ENCODE data around the gene CHRNB2.
A peak's percentile ranks its signal among the peaks of the same experiment; 100 is the strongest.

The CHRNB2 gene

DNA sequence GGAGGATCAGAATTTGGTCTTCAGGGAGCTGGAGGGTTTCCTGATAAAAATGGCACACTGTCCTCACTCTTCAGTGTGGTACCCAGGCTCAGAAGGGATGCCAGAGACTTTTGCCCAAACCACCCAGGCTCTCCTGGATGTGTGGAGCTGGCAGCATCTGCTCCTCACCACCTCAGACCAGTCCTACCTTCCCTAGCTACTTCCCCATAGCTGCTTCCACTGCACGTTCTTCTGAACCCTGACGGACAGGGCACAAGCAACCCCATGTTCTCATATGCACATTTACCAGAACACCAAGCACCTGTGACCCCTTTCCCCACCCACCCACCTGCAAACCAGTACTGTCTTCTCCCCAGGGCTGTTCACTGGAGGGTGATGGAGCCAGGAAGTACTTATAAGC lies 35.7 kb downstream of the CHRNB2 start (continued):
- TF ChIP-seq, protein P1, sequence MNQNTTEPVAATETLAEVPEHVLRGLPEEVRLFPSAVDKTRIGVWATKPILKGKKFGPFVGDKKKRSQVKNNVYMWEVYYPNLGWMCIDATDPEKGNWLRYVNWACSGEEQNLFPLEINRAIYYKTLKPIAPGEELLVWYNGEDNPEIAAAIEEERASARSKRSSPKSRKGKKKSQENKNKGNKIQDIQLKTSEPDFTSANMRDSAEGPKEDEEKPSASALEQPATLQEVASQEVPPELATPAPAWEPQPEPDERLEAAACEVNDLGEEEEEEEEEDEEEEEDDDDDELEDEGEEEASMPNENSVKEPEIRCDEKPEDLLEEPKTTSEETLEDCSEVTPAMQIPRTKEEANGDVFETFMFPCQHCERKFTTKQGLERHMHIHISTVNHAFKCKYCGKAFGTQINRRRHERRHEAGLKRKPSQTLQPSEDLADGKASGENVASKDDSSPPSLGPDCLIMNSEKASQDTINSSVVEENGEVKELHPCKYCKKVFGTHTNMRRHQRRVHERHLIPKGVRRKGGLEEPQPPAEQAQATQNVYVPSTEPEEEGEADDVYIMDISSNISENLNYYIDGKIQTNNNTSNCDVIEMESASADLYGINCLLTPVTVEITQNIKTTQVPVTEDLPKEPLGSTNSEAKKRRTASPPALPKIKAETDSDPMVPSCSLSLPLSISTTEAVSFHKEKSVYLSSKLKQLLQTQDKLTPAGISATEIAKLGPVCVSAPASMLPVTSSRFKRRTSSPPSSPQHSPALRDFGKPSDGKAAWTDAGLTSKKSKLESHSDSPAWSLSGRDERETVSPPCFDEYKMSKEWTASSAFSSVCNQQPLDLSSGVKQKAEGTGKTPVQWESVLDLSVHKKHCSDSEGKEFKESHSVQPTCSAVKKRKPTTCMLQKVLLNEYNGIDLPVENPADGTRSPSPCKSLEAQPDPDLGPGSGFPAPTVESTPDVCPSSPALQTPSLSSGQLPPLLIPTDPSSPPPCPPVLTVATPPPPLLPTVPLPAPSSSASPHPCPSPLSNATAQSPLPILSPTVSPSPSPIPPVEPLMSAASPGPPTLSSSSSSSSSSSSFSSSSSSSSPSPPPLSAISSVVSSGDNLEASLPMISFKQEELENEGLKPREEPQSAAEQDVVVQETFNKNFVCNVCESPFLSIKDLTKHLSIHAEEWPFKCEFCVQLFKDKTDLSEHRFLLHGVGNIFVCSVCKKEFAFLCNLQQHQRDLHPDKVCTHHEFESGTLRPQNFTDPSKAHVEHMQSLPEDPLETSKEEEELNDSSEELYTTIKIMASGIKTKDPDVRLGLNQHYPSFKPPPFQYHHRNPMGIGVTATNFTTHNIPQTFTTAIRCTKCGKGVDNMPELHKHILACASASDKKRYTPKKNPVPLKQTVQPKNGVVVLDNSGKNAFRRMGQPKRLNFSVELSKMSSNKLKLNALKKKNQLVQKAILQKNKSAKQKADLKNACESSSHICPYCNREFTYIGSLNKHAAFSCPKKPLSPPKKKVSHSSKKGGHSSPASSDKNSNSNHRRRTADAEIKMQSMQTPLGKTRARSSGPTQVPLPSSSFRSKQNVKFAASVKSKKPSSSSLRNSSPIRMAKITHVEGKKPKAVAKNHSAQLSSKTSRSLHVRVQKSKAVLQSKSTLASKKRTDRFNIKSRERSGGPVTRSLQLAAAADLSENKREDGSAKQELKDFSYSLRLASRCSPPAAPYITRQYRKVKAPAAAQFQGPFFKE (tag by site-specific recombination; IDR thresholded peaks at IDR 0.05; ENCODE audit: borderline replicate concordance) = no peak
- TF ChIP-seq, protein P2, sequence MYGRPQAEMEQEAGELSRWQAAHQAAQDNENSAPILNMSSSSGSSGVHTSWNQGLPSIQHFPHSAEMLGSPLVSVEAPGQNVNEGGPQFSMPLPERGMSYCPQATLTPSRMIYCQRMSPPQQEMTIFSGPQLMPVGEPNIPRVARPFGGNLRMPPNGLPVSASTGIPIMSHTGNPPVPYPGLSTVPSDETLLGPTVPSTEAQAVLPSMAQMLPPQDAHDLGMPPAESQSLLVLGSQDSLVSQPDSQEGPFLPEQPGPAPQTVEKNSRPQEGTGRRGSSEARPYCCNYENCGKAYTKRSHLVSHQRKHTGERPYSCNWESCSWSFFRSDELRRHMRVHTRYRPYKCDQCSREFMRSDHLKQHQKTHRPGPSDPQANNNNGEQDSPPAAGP (tag by site-specific recombination; IDR thresholded peaks at IDR 0.05) = no peak
- TF ChIP-seq ZNF16 (tag by site-specific recombination; IDR thresholded peaks at IDR 0.05; ENCODE audit: low read depth) = no peak
- TF ChIP-seq ZNF416 (tag by site-specific recombination; IDR thresholded peaks at IDR 0.05) = no peak
- TF ChIP-seq ZNF302 (tag by site-specific recombination; IDR thresholded peaks at IDR 0.05; ENCODE audit: low read depth) = no peak
- TF ChIP-seq ZNF138 (tag by site-specific recombination; IDR thresholded peaks at IDR 0.05; ENCODE audit: borderline replicate concordance) = no peak
- no peak for TF ChIP-seq ZNF837 (tag by site-specific recombination; IDR thresholded peaks at IDR 0.05)

DNA sequence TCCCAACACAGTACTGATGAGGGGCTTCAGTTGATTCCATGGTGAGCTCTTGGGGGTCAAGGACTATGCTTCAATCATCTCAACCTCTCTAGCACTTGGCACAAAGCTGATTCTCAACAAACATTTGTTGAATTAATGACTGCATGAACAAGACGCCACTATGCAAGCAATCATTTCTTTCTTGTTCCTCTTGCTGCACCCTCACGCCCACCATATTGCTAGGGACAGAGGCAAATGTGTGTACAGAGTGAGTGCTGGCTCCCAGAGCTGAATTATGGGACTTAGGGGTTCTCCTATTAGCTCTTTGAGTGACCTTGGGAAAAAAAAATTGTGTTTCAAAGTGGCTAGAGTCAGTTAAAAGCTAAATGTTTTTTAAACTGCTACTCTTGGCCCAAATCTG lies 38.0 kb downstream of the CHRNB2 start:
- POLR2A ChIA-PET = interaction anchor here (0.8 kb wide), 1 partner anchor 10 kb away, joined by 3 read pairs; no protein-coding TSS in a partner anchor
- CTCF ChIA-PET = no interaction called here
- H3K27ac ChIP-seq (ENCODE audit: extremely low read depth, low read depth, low read length) = no peak overlapping the region

DNA sequence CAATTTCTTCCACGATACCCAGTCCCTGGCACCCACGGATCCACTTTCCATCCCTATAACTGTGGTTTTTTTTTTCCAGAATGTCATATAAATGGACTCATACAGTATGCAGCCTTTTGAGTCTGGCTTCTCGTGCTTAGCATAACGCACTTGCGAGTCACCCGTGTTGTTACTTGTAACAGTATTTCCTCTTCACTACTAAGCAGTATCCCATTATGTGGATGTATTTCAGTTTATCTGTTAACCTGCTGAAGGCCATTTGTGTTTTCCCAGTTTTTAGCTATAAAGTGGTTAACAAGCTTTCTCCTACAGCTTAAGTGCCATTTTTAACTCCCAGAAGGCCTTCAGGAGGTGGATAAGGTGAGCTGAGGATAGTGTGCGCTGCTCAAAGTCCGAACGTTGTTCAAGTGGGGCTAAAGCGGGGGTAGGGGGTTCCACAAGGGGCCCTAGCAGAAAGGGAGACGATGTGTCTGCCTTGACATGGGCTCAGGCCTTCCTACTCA lies 39.6 kb downstream of the CHRNB2 start:
- Histone ChIP-seq H3K4me1 (ENCODE audit: control insufficient read depth, insufficient read depth, low read length) (peaks cover 18% of the 10 kb centered on the region; the same call in 1 of the 2 replicates), H3K36me3 (ENCODE audit: control insufficient read depth in 2 of 2, insufficient read depth in 1 of 2, low read length in 2 of 2) (peaks cover 0 to 22% of the 10 kb centered on the region in 2 experiments; a peak in 1 of 3 replicates), H3K4me3 (ENCODE audit: low read depth, low read length) (peak overlapping the region; percentile 58), H3K27ac (ENCODE audit: extremely low read depth, low read depth, low read length) (peak overlapping the region; percentile 93), H3K9me3 (ENCODE audit: control insufficient read depth, insufficient read depth, low read depth, low read length) (no peaks in the 10 kb centered on the region)
- ChIA-PET CTCF (interaction anchor here (0.6 to 1.3 kb wide), 6 partner anchors 12 to 1074 kb away, joined by 3 to 4 read pairs (median 3); partner anchors contain the start of gene AQP10), POLR2A (interaction anchor here (0.9 kb wide), 1 partner anchor 33 kb away, joined by 3 read pairs; no protein-coding TSS in a partner anchor)
- 0 out of 2 replicates have a peak, but pooled peaks have one; percentile 19 for TF ChIP-seq FEZF1 (tag by site-specific recombination; IDR thresholded peaks at IDR 0.05)
- TF ChIP-seq ZNF621 (tag by site-specific recombination; IDR thresholded peaks at IDR 0.05) = no peak
- TF ChIP-seq, protein P3, sequence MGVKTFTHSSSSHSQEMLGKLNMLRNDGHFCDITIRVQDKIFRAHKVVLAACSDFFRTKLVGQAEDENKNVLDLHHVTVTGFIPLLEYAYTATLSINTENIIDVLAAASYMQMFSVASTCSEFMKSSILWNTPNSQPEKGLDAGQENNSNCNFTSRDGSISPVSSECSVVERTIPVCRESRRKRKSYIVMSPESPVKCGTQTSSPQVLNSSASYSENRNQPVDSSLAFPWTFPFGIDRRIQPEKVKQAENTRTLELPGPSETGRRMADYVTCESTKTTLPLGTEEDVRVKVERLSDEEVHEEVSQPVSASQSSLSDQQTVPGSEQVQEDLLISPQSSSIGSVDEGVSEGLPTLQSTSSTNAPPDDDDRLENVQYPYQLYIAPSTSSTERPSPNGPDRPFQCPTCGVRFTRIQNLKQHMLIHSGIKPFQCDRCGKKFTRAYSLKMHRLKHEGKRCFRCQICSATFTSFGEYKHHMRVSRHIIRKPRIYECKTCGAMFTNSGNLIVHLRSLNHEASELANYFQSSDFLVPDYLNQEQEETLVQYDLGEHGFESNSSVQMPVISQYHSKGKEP (tag by site-specific recombination; IDR thresholded peaks at IDR 0.05) = no peak
- TF ChIP-seq ZBTB21 (tag by site-specific recombination; IDR thresholded peaks at IDR 0.05) = no peak
- peak; percentile 33; the same call in 1 of the 2 replicates for TF ChIP-seq TRIM28 (IDR thresholded peaks at IDR 0.05; ENCODE audit: borderline replicate concordance, low read length)
- TF ChIP-seq ZNF146 (tag by site-specific recombination; IDR thresholded peaks at IDR 0.05) = peak; percentile 2; the same call in 1 of the 2 replicates
- TF ChIP-seq ZNF747 (tag by site-specific recombination; IDR thresholded peaks at IDR 0.05) = no peak
- no peak for TF ChIP-seq BCL11B (tag by site-specific recombination; IDR thresholded peaks at IDR 0.05; ENCODE audit: low read depth)
- no peak for TF ChIP-seq ZNF514 (tag by site-specific recombination; IDR thresholded peaks at IDR 0.05)
- no peak for TF ChIP-seq ZNF776 (tag by site-specific recombination; IDR thresholded peaks at IDR 0.05; ENCODE audit: borderline replicate concordance)
- TF ChIP-seq, protein P4, sequence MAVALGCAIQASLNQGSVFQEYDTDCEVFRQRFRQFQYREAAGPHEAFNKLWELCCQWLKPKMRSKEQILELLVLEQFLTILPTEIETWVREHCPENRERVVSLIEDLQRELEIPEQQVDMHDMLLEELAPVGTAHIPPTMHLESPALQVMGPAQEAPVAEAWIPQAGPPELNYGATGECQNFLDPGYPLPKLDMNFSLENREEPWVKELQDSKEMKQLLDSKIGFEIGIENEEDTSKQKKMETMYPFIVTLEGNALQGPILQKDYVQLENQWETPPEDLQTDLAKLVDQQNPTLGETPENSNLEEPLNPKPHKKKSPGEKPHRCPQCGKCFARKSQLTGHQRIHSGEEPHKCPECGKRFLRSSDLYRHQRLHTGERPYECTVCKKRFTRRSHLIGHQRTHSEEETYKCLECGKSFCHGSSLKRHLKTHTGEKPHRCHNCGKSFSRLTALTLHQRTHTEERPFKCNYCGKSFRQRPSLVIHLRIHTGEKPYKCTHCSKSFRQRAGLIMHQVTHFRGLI (tag by site-specific recombination; IDR thresholded peaks at IDR 0.05) = no peak

More for the DNA sequence above, 38.0 kb downstream of the CHRNB2 start:
- Histone ChIP-seq H3K4me3 (ENCODE audit: low read depth, low read length) (no peak overlapping the region), H3K4me1 (ENCODE audit: control insufficient read depth, insufficient read depth, low read length) (peaks cover 10% of the 10 kb centered on the region; the same call in 1 of the 2 replicates), H3K9me3 (ENCODE audit: control insufficient read depth, insufficient read depth, low read depth, low read length) (no peaks in the 10 kb centered on the region), H3K36me3 (ENCODE audit: control insufficient read depth in 2 of 2, insufficient read depth in 1 of 2, low read length in 2 of 2) (peaks cover 0 to 38% of the 10 kb centered on the region in 2 experiments; a peak in 2 of 3 replicates)
- TF ChIP-seq ZNF132 (tag by site-specific recombination; IDR thresholded peaks at IDR 0.05; ENCODE audit: borderline replicate concordance) (no peak), ZNF311 (tag by site-specific recombination; IDR thresholded peaks at IDR 0.05; ENCODE audit: borderline replicate concordance) (no peak), ZNF19 (tag by site-specific recombination; IDR thresholded peaks at IDR 0.05; ENCODE audit: low read depth) (no peak), ZBTB20 (tag by site-specific recombination; IDR thresholded peaks at IDR 0.05) (no peak), SCRT2 (tag by site-specific recombination; IDR thresholded peaks at IDR 0.05) (no peak)
- TF ChIP-seq, protein P5, sequence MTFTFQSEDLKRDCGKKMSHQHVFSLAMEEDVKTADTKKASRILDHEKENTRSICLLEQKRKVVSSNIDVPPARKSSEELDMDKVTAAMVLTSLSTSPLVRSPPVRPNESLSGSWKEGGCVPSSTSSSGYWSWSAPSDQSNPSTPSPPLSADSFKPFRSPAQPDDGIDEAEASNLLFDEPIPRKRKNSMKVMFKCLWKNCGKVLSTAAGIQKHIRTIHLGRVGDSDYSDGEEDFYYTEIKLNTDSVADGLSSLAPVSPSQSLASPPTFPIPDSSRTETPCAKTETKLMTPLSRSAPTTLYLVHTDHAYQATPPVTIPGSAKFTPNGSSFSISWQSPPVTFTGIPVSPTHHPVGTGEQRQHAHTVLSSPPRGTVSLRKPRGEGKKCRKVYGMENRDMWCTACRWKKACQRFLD (tag by site-specific recombination; IDR thresholded peaks at IDR 0.05) = no peak

All from HEK293 (cell line).